Measurements from ENCODE around the gene LRRC30.

Gene LRRC30

DNA sequence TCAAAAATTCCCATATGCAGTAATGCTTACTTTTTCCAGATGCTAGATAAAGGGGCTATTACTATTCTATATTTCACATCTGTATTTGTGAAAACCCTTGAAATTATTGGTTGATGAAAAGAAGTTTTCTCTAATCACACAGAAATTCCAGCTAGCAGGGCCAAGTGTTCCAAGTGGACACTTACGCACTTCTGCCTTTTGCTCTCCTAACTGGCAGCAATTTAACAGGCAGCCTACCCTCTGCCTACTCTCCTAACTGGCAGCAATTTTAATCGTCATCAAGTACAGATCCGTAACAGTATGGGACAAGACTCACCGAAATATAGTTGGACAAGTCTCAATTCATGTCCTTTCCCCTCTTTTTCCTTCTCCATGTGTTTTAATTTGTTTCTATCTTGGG, 12.0 kb downstream of the LRRC30 start:
- H3K9ac ChIP-seq (ENCODE audit: low read length) = no peak overlapping the region
- no peaks in the 10 kb centered on the region for H3K4me1 ChIP-seq (ENCODE audit: control insufficient read depth, low read depth, low read length)
- no peaks in the 10 kb centered on the region for H3K27me3 ChIP-seq (ENCODE audit: control insufficient read depth, insufficient read depth, low read length)
- no peaks in the 10 kb centered on the region for H3K9me3 ChIP-seq (ENCODE audit: control insufficient read depth, low read depth, low read length)
- H3K27ac ChIP-seq (ENCODE audit: low read length) = no peak overlapping the region
- no peak overlapping the region for H3K4me3 ChIP-seq (ENCODE audit: low read length)
- no peaks in the 10 kb centered on the region for H3K36me3 ChIP-seq (ENCODE audit: control insufficient read depth, low read depth, low read length)

DNA sequence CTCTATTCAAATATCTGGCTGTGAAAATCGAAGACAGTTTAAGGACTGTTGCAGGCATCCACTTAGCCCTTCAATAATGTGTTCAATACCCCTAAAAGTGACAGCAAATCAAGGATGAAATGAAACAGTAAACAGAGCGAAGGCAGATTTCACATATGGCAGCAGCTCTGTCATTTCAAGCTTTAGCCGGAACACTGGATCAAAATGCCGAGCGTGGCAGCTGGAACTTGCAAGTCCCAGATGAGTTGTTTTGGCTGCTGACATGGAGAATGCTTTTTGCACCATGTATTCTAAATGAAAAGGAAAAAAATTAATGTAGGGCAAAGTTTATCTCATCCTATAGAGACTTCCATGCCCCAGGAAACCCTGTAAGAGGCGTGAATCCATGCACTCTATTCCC, 18.0 kb downstream of the LRRC30 start:
- no peaks in the 10 kb centered on the region for H3K27me3 ChIP-seq (ENCODE audit: control insufficient read depth, insufficient read depth, low read length)
- H3K36me3 ChIP-seq (ENCODE audit: control insufficient read depth, low read depth, low read length) = no peaks in the 10 kb centered on the region
- H3K9ac ChIP-seq (ENCODE audit: low read length) = no peak overlapping the region
- no peak overlapping the region for H3K27ac ChIP-seq (ENCODE audit: low read length)
- no peaks in the 10 kb centered on the region for H3K9me3 ChIP-seq (ENCODE audit: control insufficient read depth, low read depth, low read length)
- H3K4me3 ChIP-seq (ENCODE audit: low read length) = no peak overlapping the region
- no peaks in the 10 kb centered on the region for H3K4me1 ChIP-seq (ENCODE audit: control insufficient read depth, low read depth, low read length)

DNA sequence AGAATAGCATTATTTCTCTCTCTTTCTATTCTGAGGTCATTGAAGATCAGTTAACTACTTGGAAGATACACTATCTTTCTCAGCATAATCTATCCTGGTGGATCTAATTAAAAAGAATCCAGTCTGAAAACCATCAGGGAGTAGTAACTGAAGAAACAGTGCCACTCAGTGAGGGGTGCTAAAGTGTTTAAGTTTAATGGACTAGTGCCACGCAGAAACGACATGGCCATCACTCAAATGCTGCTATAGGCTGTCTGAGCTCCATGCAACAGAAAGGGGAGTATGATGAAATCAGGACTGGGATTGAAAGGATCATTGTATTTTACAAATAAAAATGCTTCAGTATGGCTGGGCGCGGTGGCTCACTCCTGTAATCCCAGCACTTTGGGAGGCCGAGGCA, 23.3 kb downstream of the LRRC30 start:
- Histone ChIP-seq H3K4me3 (ENCODE audit: low read length) (no peak overlapping the region), H3K9ac (ENCODE audit: low read length) (no peak overlapping the region), H3K27me3 (ENCODE audit: control insufficient read depth, insufficient read depth, low read length) (no peaks in the 10 kb centered on the region), H3K27ac (ENCODE audit: low read length) (no peak overlapping the region), H3K36me3 (ENCODE audit: control insufficient read depth, low read depth, low read length) (no peaks in the 10 kb centered on the region), H3K9me3 (ENCODE audit: control insufficient read depth, low read depth, low read length) (no peaks in the 10 kb centered on the region), H3K4me1 (ENCODE audit: control insufficient read depth, low read depth, low read length) (no peaks in the 10 kb centered on the region)

DNA sequence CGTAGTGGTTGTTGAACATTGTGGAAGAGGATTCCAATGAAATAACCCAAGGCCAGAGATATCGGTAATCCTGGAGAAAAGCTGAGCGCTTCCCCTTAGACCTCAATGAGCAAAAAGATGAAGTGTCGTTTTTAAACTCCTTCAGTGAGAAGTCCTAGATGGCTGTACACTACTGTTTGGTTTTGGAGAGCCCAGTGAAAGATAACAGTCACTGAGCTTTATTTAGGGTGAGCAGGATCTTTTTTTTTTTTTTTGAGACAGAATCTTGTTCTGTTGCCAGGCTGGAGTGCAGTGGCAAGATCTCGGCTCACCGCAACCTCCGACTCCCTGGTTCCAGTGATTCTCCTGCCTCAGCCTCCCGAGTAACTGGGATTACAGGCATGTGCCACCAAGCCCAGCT, 24.2 kb downstream of the LRRC30 start:
- no peak overlapping the region for H3K27ac ChIP-seq (ENCODE audit: low read length)
- no peaks in the 10 kb centered on the region for H3K27me3 ChIP-seq (ENCODE audit: control insufficient read depth, insufficient read depth, low read length)
- H3K4me3 ChIP-seq (ENCODE audit: low read length) = no peak overlapping the region
- H3K36me3 ChIP-seq (ENCODE audit: control insufficient read depth, low read depth, low read length) = no peaks in the 10 kb centered on the region
- H3K9me3 ChIP-seq (ENCODE audit: control insufficient read depth, low read depth, low read length) = no peaks in the 10 kb centered on the region
- no peak overlapping the region for H3K9ac ChIP-seq (ENCODE audit: low read length)
- no peaks in the 10 kb centered on the region for H3K4me1 ChIP-seq (ENCODE audit: control insufficient read depth, low read depth, low read length)

DNA sequence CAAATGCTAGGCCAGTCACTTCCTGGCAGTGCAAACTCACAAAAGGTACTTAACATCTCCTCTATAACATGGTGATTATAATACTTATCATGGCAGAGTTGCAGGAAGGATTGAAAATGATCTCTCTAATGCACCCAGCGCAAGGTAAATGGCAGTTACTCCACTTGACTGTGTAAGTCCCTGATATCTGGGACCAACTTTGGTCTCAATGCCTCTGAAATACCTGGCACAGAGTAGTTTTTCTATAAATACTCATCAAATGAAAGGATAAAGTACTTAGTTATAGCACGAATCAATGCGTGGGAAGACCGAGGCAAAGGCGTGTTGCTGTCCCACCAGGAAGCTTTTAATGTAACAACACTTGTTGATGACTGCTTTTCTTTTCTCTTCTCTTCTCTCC, 24.8 kb downstream of the LRRC30 start:
- Histone ChIP-seq H3K36me3 (ENCODE audit: control insufficient read depth, low read depth, low read length) (no peaks in the 10 kb centered on the region), H3K9me3 (ENCODE audit: control insufficient read depth, low read depth, low read length) (no peaks in the 10 kb centered on the region), H3K9ac (ENCODE audit: low read length) (no peak overlapping the region), H3K27ac (ENCODE audit: low read length) (no peak overlapping the region), H3K4me3 (ENCODE audit: low read length) (no peak overlapping the region), H3K27me3 (ENCODE audit: control insufficient read depth, insufficient read depth, low read length) (no peaks in the 10 kb centered on the region), H3K4me1 (ENCODE audit: control insufficient read depth, low read depth, low read length) (no peaks in the 10 kb centered on the region)

DNA sequence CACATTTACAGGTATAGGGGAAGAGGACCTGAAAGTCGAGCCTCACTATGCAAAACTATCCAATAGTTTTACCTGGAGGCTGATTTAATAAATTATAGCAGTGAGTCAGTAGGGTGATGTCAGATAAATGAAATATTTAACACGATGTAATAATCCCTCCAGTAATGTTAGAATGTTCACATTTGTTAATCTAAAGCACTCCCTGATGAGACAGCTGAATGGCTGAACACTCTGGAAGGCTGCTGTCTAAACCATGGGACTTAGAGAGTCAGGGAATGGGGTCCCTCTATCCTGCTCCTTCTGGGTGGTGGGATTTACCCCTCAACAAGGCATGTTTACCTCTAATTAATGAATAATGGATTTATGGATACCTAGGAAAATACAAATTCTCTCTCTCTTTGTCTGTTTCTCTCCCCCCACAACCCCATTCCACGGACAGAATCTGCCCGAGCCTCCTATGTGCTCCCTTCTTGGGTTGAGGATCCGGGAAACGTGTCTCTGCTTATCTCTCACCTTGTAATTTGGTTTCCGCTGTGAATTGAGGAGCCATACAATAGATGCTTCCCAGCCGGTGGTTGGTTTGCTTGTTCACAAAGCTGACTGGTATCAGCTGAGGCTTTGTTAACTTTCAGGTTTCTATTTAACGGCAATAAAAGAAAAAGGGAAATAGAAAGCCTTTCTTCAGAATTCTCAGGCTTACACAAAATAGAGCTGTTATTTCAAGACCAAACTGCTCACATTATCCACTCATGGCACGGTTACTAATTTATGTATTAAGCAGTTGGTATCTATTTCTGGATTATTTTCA, 25.9 kb downstream of the LRRC30 start:
- H3K27me3 ChIP-seq (ENCODE audit: control insufficient read depth, insufficient read depth, low read length) = no peaks in the 10 kb centered on the region
- H3K4me3 ChIP-seq (ENCODE audit: low read length) = no peak overlapping the region
- H3K9me3 ChIP-seq (ENCODE audit: control insufficient read depth, low read depth, low read length) = no peaks in the 10 kb centered on the region
- H3K4me1 ChIP-seq (ENCODE audit: control insufficient read depth, low read depth, low read length) = no peaks in the 10 kb centered on the region
- H3K36me3 ChIP-seq (ENCODE audit: control insufficient read depth, low read depth, low read length) = no peaks in the 10 kb centered on the region
- H3K27ac ChIP-seq (ENCODE audit: low read length) = no peak overlapping the region
- H3K9ac ChIP-seq (ENCODE audit: low read length) = no peak overlapping the region

DNA sequence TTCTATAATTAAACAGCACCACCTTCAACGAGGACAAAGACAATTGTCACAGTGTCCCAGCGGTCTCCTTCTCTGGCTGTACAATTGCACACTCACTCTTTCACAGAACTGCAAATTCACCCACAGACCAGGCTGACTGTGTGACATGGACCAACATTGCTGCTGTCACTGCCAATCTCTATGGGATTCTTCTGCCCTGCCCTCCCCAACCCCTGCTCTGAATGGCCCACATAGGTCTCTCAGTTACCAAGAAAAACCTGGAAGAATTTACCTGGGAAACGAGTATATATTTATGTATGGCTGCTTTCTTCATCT, 26.5 kb downstream of the LRRC30 start:
- Histone ChIP-seq H3K4me3 (ENCODE audit: low read length) (no peak overlapping the region), H3K27me3 (ENCODE audit: control insufficient read depth, insufficient read depth, low read length) (no peaks in the 10 kb centered on the region), H3K9me3 (ENCODE audit: control insufficient read depth, low read depth, low read length) (no peaks in the 10 kb centered on the region), H3K4me1 (ENCODE audit: control insufficient read depth, low read depth, low read length) (no peaks in the 10 kb centered on the region), H3K9ac (ENCODE audit: low read length) (no peak overlapping the region), H3K27ac (ENCODE audit: low read length) (no peak overlapping the region), H3K36me3 (ENCODE audit: control insufficient read depth, low read depth, low read length) (no peaks in the 10 kb centered on the region)

DNA sequence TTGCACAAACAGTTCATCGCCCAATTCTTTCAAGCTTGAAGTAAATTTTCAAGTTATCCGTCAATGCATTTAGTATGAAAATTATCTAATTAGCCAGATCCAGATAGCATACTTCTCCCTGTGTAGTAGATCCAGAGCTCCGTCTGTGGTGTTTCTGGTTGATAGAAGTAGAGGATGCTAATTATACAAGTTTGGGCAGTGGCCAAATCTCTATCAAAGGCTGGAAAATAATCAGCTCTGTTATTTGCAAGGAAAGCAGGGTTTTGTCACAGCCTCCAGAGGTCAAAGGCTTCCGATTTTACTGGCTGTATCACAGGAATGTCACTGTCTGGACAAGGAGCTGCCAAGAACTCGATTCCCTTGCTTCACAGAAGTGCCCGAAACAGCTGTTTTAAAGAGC, 28.6 kb downstream of the LRRC30 start:
- Histone ChIP-seq H3K4me3 (ENCODE audit: low read length) (no peak overlapping the region), H3K9me3 (ENCODE audit: control insufficient read depth, low read depth, low read length) (no peaks in the 10 kb centered on the region), H3K4me1 (ENCODE audit: control insufficient read depth, low read depth, low read length) (no peaks in the 10 kb centered on the region), H3K36me3 (ENCODE audit: control insufficient read depth, low read depth, low read length) (no peaks in the 10 kb centered on the region), H3K27me3 (ENCODE audit: control insufficient read depth, insufficient read depth, low read length) (no peaks in the 10 kb centered on the region), H3K27ac (ENCODE audit: low read length) (no peak overlapping the region), H3K9ac (ENCODE audit: low read length) (no peak overlapping the region)

DNA sequence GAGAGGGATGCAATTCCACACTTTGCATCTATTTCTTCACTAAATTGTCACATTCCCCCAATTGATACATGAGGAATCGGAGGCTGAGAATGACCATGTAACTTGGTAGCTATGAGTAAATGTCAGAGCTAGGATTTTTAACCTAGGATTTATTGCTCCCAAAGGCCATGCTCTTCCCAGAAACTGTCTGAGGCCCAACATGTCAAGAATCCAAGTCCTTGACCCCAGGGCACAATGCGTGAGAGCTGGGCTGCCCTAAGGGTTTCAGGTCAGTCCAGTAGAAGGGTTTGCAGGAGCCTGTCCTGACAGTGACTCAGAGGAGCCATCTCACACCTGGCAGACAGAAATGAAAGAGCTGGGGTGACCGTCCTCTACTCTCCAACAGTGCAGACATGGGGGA, 30.3 kb downstream of the LRRC30 start:
- H3K9me3 ChIP-seq (ENCODE audit: control insufficient read depth, low read depth, low read length) = no peaks in the 10 kb centered on the region
- H3K4me3 ChIP-seq (ENCODE audit: low read length) = no peak overlapping the region
- no peaks in the 10 kb centered on the region for H3K27me3 ChIP-seq (ENCODE audit: control insufficient read depth, insufficient read depth, low read length)
- H3K36me3 ChIP-seq (ENCODE audit: control insufficient read depth, low read depth, low read length) = no peaks in the 10 kb centered on the region
- no peak overlapping the region for H3K9ac ChIP-seq (ENCODE audit: low read length)
- no peaks in the 10 kb centered on the region for H3K4me1 ChIP-seq (ENCODE audit: control insufficient read depth, low read depth, low read length)
- no peak overlapping the region for H3K27ac ChIP-seq (ENCODE audit: low read length)

DNA sequence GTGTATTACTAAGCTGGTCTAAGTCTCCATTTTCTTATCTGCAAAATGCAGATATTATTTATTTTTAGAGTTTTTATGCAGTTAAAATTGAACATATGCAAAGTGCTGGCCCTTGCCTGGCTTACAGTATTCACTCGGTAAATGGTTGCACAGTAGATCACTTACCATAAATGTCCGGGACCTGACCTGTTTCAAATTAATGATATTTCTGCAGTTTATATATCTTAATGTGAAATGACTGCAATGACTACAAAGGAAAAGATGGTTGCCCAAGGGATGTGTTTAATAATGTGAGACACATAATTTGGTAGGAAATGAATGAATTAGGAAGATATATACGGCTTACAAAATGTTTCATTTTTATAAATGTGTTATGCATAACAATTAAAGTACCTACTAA, 37.1 kb downstream of the LRRC30 start:
- Histone ChIP-seq H3K9me3 (ENCODE audit: control insufficient read depth, low read depth, low read length) (no peaks in the 10 kb centered on the region), H3K36me3 (ENCODE audit: control insufficient read depth, low read depth, low read length) (no peaks in the 10 kb centered on the region), H3K9ac (ENCODE audit: low read length) (no peak overlapping the region), H3K27ac (ENCODE audit: low read length) (no peak overlapping the region), H3K4me3 (ENCODE audit: low read length) (no peak overlapping the region), H3K27me3 (ENCODE audit: control insufficient read depth, insufficient read depth, low read length) (no peaks in the 10 kb centered on the region), H3K4me1 (ENCODE audit: control insufficient read depth, low read depth, low read length) (peaks cover 3% of the 10 kb centered on the region)

DNA sequence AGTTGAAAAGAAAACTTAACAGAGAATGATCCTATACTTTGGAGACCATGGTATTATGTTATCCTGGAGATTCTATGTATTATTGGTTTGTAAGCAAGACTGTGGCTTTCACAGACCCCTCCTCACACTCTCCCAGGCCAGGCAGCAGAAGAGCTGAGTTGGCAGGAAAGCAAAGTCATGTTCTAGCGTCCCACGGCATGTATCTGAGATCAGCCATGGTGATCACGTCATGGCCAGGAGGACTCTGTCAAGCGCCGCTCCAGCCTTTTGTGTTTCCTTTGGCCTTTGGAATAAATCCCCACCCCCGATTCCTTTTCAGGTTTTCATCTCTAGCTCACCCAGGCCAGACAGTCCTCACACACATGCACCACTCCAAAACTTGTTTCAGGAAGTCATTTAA, 39.1 kb downstream of the LRRC30 start:
- Histone ChIP-seq H3K9ac (ENCODE audit: low read length) (no peak overlapping the region), H3K27me3 (ENCODE audit: control insufficient read depth, insufficient read depth, low read length) (no peaks in the 10 kb centered on the region), H3K4me3 (ENCODE audit: low read length) (no peak overlapping the region), H3K9me3 (ENCODE audit: control insufficient read depth, low read depth, low read length) (no peaks in the 10 kb centered on the region), H3K4me1 (ENCODE audit: control insufficient read depth, low read depth, low read length) (peaks cover 3% of the 10 kb centered on the region), H3K27ac (ENCODE audit: low read length) (no peak overlapping the region), H3K36me3 (ENCODE audit: control insufficient read depth, low read depth, low read length) (no peaks in the 10 kb centered on the region)

DNA sequence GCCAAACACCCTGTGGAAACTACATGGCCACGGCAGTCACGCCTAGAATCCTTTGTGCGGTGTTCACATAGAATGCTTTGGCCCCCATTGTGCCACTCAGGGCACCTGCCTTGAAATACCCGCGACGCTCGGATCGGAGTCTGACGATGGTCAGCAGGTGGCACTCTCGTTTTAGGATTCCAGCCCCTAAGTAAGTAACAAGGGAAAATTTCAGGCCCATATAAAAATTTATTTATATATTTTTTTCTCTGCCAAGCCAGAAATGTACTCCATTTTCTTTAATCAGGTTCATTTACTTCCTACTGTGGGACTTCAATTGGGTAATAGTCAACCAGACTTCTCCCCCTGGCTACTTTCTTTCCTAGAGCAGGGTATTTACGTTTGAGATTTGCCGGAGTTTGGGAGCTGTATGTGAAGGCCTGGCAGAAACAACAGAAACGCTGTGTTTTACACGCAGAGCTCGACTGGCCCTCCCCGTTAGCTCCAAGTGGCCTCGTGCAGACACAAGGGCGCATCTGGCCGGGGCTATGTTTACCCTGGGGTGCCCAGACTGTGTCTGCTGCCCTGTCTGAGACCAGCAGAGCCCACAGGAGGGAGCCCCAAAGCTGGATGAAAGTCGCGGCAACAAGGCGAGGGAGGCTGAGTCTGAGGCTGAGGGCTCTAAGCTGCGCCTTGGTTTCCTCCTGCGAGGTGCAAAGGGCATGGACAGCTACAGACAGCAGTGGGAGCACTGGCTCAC, 41.6 kb downstream of the LRRC30 start:
- H3K4me3 ChIP-seq (ENCODE audit: low read length) = no peak overlapping the region

More for the DNA sequence above, 41.6 kb downstream of the LRRC30 start:
- Histone ChIP-seq H3K9ac (ENCODE audit: low read length) (no peak overlapping the region), H3K27ac (ENCODE audit: low read length) (no peak overlapping the region), H3K9me3 (ENCODE audit: control insufficient read depth, low read depth, low read length) (no peaks in the 10 kb centered on the region), H3K27me3 (ENCODE audit: control insufficient read depth, insufficient read depth, low read length) (no peaks in the 10 kb centered on the region), H3K36me3 (ENCODE audit: control insufficient read depth, low read depth, low read length) (no peaks in the 10 kb centered on the region), H3K4me1 (ENCODE audit: control insufficient read depth, low read depth, low read length) (peaks cover 3% of the 10 kb centered on the region)

Measured in iPS-18a (cell line).